Measurements from ENCODE around the gene RPS6KA2. TPM values are rescaled to one million over a fixed set of nuclear protein-coding genes. Genes with fewer than 3 reads are reported as not detected.

Gene RPS6KA2
- total RNA-seq, 4 donors from 2014 or later = 11.8 to 66.0 (median 19.2) TPM

GRCh38 chr6:166650047-166650446 is 23.0 kb upstream of the RPS6KA2 start:
- Histone ChIP-seq H3K27ac (no peak overlapping the region), H3K36me3 (no peaks in the 10 kb centered on the region), H3K4me3 (no peak overlapping the region), H3K27me3 (no peaks in the 10 kb centered on the region), H3K9me3 (no peaks in the 10 kb centered on the region), H3K4me1 (no peaks in the 10 kb centered on the region)
- TF ChIP-seq POLR2A (IDR thresholded peaks at IDR 0.05) = no peak
- no peak for TF ChIP-seq CTCF (IDR thresholded peaks at IDR 0.05)
- DNase-seq = no peak
- intact Hi-C loops (cut with DNase I) = no loop called here
- 81 to 85% methylated on average over 3 of the region's 3 CpGs for WGBS, 2 donors

GRCh38 chr6:166648846-166649245 is 21.8 kb upstream of the RPS6KA2 start:
- WGBS, 2 donors = 92 to 94% methylated on average over 9 of the region's 9 CpGs
- DNase-seq = no peak
- Histone ChIP-seq H3K27me3 (no peaks in the 10 kb centered on the region), H3K27ac (no peak overlapping the region), H3K9me3 (no peaks in the 10 kb centered on the region), H3K36me3 (no peaks in the 10 kb centered on the region), H3K4me3 (no peak overlapping the region), H3K4me1 (no peaks in the 10 kb centered on the region)
- intact Hi-C loops (cut with DNase I) = no loop called here
- TF ChIP-seq POLR2A (IDR thresholded peaks at IDR 0.05) = no peak
- no peak for TF ChIP-seq CTCF (IDR thresholded peaks at IDR 0.05)

GRCh38 chr6:166647896-166648295 is 20.8 kb upstream of the RPS6KA2 start:
- Histone ChIP-seq H3K27me3 (no peaks in the 10 kb centered on the region), H3K36me3 (no peaks in the 10 kb centered on the region), H3K4me3 (no peak overlapping the region), H3K9me3 (no peaks in the 10 kb centered on the region), H3K4me1 (no peaks in the 10 kb centered on the region), H3K27ac (no peak overlapping the region)
- no peak for TF ChIP-seq POLR2A (IDR thresholded peaks at IDR 0.05)
- no peak for TF ChIP-seq CTCF (IDR thresholded peaks at IDR 0.05)
- intact Hi-C loops (cut with DNase I) = no loop called here
- no peak for DNase-seq
- 88 to 92% methylated on average over 11 of the region's 11 CpGs for WGBS, 2 donors

- no peak overlapping the region for H3K27ac ChIP-seq
- H3K4me3 ChIP-seq = no peak overlapping the region
- no peak for DNase-seq
- H3K4me1 ChIP-seq = no peaks in the 10 kb centered on the region
- TF ChIP-seq POLR2A (IDR thresholded peaks at IDR 0.05) = no peak
- TF ChIP-seq CTCF (IDR thresholded peaks at IDR 0.05) = no peak
- no peaks in the 10 kb centered on the region for H3K36me3 ChIP-seq
- 78 to 81% methylated on average over 9 of the region's 9 CpGs for whole genome bisulfite sequencing, 2 donors
- intact Hi-C loops (cut with DNase I) = no loop called here
- no peaks in the 10 kb centered on the region for H3K9me3 ChIP-seq
- no peaks in the 10 kb centered on the region for H3K27me3 ChIP-seq
These were observed 19.7 kb upstream of the RPS6KA2 start for GRCh38 chr6:166646716-166647115.

GRCh38 chr6:166645896-166646295 is 18.8 kb upstream of the RPS6KA2 start:
- no peak for TF ChIP-seq POLR2A (IDR thresholded peaks at IDR 0.05)
- TF ChIP-seq CTCF (IDR thresholded peaks at IDR 0.05) = no peak
- H3K36me3 ChIP-seq = no peaks in the 10 kb centered on the region
- H3K9me3 ChIP-seq = no peaks in the 10 kb centered on the region
- no peak overlapping the region for H3K27ac ChIP-seq
- H3K4me1 ChIP-seq = peaks cover 0 to 1% (median under 1%) of the 10 kb centered on the region in 3 donors
- no peak overlapping the region for H3K4me3 ChIP-seq
- intact Hi-C loops (cut with DNase I) = no loop called here
- no peak for DNase-seq
- WGBS, 2 donors = 56 to 72% methylated on average over 4 to 8 of the region's 8 CpGs
- no peaks in the 10 kb centered on the region for H3K27me3 ChIP-seq
